ENCODE results near the gene LEP. TPM values are rescaled to one million over a fixed set of nuclear protein-coding genes. Genes with fewer than 3 reads are reported as not detected.

Gene LEP
- total RNA-seq, 1 experiment from 2014 or later, result not detected

DNA sequence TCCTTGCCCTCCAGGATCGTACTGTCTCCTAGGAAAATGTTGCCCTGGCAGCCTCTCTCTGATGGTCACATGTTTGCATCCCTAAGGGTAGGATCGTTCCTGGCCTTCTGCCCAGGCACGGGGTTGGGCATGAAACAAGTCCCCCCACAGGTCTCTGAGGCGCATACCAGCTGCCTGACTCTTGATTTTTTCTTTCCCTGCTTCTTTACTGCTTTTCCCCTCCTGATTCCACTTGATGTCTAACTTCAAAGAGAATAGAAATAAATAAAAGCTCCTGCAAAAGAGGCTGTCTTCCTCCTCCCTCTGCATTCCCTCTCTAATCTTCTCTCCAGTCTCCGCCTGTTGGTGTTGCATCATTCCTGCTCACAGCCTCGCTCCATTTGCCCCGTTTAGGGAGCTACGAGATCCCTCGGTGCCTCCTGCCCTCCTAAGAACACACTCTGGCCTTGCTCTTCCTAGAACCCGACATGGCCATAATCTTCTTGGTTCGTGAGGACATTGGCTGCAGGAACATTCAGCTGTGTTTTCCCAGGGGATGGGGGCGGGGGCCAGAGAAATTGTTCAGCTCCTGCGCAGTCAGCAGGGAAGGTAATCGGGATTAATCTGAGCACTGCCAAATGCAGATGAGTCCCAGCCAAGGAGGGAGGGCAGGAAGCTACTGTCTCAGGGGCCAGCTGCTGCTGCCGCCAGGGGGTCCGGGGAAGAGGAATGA, 26.0 kb downstream of the LEP start (continued):
- no peak for TF ChIP-seq ZNF219 (CRISPR knock-in tag; IDR thresholded peaks at IDR 0.05; ENCODE audit: borderline replicate concordance)

DNA sequence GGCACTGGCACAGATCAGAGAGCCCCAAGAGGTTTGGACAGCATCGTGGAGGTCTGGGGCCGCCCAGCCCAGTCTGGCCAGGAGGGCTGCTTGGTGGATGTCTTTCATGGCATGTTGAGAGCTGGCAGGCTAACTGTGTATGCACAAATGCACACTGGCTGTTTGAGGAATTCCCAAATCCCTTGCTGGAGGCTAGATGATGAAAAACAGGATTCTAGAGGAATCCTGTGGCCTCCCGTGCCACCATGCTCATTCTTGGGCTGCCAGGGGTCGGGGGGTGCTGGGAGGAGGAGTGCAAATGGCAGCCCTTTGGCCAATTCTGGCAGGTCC, 26.5 kb downstream of the LEP start:
- peaks cover 18% of the 10 kb centered on the region for H3K27me3 Mint-ChIP-seq (ENCODE audit: low read depth)
- H3K9me3 Mint-ChIP-seq, result no peaks in the 10 kb centered on the region
- TF ChIP-seq ZNF416 (CRISPR knock-in tag; IDR thresholded peaks at IDR 0.05), result 0 out of 2 replicates have a peak, but pooled peaks have one; percentile 17
- TF ChIP-seq, protein P1, sequence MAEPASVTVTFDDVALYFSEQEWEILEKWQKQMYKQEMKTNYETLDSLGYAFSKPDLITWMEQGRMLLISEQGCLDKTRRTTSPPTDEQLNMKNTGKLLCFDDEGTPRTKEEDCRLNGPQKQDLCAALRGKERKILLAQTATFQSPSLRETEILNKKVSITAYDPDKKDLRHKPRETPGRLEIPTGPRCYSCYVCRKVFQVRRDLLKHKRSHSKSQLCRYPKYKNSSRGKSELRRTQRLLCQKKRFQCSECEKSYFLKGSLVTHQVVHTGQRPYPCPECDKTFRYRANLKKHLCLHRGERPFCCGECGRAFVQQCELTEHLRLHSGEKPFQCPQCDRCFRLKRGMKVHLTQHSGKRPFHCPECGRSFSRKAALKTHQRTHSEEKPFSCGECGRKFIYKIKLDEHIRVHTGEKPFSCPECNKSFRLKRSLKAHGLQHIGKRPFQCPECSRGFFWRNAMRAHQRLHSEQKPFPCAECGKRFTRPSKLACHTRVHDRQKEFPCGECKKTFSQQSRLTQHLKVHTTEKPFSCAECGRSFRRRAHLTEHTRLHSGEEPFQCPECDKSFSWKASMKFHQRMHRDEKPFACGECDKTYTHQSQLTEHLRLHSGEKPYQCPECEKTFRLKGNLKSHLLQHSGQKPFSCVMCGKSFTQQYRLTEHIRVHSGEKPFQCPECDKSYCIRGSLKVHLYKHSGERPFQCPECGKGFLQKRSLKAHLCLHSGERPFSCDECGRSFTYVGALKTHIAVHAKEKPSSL (CRISPR knock-in tag; conservative IDR thresholded peaks at IDR 0.05), result no peak
- no peak for TF ChIP-seq JUN (CRISPR knock-in tag; IDR thresholded peaks at IDR 0.05)
- peaks cover 43% of the 10 kb centered on the region for H3K4me1 Mint-ChIP-seq
- H3K4me3 Mint-ChIP-seq, result peak overlapping the region; percentile 47
- no peaks in the 10 kb centered on the region for H3K36me3 Mint-ChIP-seq
- CTCF ChIA-PET, result interaction anchor here (0.8 to 2.7 kb wide), 15 partner anchors 8 to 202 kb away, joined by 3 to 15 read pairs (median 3); no protein-coding TSS in a partner anchor
- POLR2A ChIA-PET, result interaction anchor here (1.4 kb wide), 1 partner anchor 33 kb away, joined by 4 read pairs; no protein-coding TSS in a partner anchor
- H3K27ac Mint-ChIP-seq, result 0 out of 2 replicates have a peak overlapping the region, but pooled peaks have one; percentile 19
- ATAC-seq (no peak), DNase-seq (ENCODE audit: low spot score) (no peak)

GRCh38 chr7:128268233-128268632, 27.2 kb downstream of the LEP start:
- Mint-ChIP-seq H3K9me3 (no peaks in the 10 kb centered on the region), H3K4me3 (no peak overlapping the region), H3K4me1 (peaks cover 43% of the 10 kb centered on the region), H3K27ac (no peak overlapping the region), H3K36me3 (no peaks in the 10 kb centered on the region), H3K27me3 (ENCODE audit: low read depth) (peaks cover 18% of the 10 kb centered on the region)
- ATAC-seq (no peak), DNase-seq (ENCODE audit: low spot score) (no peak)
- CTCF ChIA-PET, result interaction anchor here (1.7 to 2.7 kb wide), 3 partner anchors 34 to 113 kb away, joined by 4 to 15 read pairs (median 6); no protein-coding TSS in a partner anchor
- POLR2A ChIA-PET, result no interaction called here
- TF ChIP-seq, protein P2, sequence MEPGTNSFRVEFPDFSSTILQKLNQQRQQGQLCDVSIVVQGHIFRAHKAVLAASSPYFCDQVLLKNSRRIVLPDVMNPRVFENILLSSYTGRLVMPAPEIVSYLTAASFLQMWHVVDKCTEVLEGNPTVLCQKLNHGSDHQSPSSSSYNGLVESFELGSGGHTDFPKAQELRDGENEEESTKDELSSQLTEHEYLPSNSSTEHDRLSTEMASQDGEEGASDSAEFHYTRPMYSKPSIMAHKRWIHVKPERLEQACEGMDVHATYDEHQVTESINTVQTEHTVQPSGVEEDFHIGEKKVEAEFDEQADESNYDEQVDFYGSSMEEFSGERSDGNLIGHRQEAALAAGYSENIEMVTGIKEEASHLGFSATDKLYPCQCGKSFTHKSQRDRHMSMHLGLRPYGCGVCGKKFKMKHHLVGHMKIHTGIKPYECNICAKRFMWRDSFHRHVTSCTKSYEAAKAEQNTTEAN (CRISPR knock-in tag; IDR thresholded peaks at IDR 0.05), result no peak
- TF ChIP-seq TEAD1 (CRISPR knock-in tag; IDR thresholded peaks at IDR 0.05) (no peak), FOXJ3 (CRISPR knock-in tag; IDR thresholded peaks at IDR 0.05; ENCODE audit: borderline replicate concordance) (no peak), MXD4 (CRISPR knock-in tag; IDR thresholded peaks at IDR 0.05; ENCODE audit: borderline replicate concordance) (no peak), HMGA2 (CRISPR knock-in tag; IDR thresholded peaks at IDR 0.05) (no peak), GRHL2 (CRISPR knock-in tag; IDR thresholded peaks at IDR 0.05; ENCODE audit: insufficient replicate concordance, severe bottlenecking) (no peak), RORB (CRISPR knock-in tag; IDR thresholded peaks at IDR 0.05) (no peak), NFE2L1 (CRISPR knock-in tag; IDR thresholded peaks at IDR 0.05) (no peak), SP1 (CRISPR knock-in tag; conservative IDR thresholded peaks at IDR 0.05) (no peak), ZNF423 (CRISPR knock-in tag; IDR thresholded peaks at IDR 0.05) (no peak)
- TF ChIP-seq, protein P3, sequence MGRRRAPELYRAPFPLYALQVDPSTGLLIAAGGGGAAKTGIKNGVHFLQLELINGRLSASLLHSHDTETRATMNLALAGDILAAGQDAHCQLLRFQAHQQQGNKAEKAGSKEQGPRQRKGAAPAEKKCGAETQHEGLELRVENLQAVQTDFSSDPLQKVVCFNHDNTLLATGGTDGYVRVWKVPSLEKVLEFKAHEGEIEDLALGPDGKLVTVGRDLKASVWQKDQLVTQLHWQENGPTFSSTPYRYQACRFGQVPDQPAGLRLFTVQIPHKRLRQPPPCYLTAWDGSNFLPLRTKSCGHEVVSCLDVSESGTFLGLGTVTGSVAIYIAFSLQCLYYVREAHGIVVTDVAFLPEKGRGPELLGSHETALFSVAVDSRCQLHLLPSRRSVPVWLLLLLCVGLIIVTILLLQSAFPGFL (CRISPR knock-in tag; IDR thresholded peaks at IDR 0.05; ENCODE audit: borderline replicate concordance), result no peak
- TF ChIP-seq, protein P4, sequence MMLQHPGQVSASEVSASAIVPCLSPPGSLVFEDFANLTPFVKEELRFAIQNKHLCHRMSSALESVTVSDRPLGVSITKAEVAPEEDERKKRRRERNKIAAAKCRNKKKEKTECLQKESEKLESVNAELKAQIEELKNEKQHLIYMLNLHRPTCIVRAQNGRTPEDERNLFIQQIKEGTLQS (CRISPR knock-in tag; conservative IDR thresholded peaks at IDR 0.05), result no peak
- TF ChIP-seq, protein P5, sequence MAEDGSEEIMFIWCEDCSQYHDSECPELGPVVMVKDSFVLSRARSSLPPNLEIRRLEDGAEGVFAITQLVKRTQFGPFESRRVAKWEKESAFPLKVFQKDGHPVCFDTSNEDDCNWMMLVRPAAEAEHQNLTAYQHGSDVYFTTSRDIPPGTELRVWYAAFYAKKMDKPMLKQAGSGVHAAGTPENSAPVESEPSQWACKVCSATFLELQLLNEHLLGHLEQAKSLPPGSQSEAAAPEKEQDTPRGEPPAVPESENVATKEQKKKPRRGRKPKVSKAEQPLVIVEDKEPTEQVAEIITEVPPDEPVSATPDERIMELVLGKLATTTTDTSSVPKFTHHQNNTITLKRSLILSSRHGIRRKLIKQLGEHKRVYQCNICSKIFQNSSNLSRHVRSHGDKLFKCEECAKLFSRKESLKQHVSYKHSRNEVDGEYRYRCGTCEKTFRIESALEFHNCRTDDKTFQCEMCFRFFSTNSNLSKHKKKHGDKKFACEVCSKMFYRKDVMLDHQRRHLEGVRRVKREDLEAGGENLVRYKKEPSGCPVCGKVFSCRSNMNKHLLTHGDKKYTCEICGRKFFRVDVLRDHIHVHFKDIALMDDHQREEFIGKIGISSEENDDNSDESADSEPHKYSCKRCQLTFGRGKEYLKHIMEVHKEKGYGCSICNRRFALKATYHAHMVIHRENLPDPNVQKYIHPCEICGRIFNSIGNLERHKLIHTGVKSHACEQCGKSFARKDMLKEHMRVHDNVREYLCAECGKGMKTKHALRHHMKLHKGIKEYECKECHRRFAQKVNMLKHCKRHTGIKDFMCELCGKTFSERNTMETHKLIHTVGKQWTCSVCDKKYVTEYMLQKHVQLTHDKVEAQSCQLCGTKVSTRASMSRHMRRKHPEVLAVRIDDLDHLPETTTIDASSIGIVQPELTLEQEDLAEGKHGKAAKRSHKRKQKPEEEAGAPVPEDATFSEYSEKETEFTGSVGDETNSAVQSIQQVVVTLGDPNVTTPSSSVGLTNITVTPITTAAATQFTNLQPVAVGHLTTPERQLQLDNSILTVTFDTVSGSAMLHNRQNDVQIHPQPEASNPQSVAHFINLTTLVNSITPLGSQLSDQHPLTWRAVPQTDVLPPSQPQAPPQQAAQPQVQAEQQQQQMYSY (CRISPR knock-in tag; IDR thresholded peaks at IDR 0.05), result no peak
- TF ChIP-seq, protein P6, sequence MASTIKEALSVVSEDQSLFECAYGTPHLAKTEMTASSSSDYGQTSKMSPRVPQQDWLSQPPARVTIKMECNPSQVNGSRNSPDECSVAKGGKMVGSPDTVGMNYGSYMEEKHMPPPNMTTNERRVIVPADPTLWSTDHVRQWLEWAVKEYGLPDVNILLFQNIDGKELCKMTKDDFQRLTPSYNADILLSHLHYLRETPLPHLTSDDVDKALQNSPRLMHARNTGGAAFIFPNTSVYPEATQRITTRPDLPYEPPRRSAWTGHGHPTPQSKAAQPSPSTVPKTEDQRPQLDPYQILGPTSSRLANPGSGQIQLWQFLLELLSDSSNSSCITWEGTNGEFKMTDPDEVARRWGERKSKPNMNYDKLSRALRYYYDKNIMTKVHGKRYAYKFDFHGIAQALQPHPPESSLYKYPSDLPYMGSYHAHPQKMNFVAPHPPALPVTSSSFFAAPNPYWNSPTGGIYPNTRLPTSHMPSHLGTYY (CRISPR knock-in tag; IDR thresholded peaks at IDR 0.05), result no peak
- TF ChIP-seq, protein P7, sequence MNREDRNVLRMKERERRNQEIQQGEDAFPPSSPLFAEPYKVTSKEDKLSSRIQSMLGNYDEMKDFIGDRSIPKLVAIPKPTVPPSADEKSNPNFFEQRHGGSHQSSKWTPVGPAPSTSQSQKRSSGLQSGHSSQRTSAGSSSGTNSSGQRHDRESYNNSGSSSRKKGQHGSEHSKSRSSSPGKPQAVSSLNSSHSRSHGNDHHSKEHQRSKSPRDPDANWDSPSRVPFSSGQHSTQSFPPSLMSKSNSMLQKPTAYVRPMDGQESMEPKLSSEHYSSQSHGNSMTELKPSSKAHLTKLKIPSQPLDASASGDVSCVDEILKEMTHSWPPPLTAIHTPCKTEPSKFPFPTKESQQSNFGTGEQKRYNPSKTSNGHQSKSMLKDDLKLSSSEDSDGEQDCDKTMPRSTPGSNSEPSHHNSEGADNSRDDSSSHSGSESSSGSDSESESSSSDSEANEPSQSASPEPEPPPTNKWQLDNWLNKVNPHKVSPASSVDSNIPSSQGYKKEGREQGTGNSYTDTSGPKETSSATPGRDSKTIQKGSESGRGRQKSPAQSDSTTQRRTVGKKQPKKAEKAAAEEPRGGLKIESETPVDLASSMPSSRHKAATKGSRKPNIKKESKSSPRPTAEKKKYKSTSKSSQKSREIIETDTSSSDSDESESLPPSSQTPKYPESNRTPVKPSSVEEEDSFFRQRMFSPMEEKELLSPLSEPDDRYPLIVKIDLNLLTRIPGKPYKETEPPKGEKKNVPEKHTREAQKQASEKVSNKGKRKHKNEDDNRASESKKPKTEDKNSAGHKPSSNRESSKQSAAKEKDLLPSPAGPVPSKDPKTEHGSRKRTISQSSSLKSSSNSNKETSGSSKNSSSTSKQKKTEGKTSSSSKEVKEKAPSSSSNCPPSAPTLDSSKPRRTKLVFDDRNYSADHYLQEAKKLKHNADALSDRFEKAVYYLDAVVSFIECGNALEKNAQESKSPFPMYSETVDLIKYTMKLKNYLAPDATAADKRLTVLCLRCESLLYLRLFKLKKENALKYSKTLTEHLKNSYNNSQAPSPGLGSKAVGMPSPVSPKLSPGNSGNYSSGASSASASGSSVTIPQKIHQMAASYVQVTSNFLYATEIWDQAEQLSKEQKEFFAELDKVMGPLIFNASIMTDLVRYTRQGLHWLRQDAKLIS (CRISPR knock-in tag; IDR thresholded peaks at IDR 0.05; ENCODE audit: borderline replicate concordance), result no peak

Measured in WTC11 (cell line).